ENCODE measurements around the gene CREB5. TPM values are rescaled to one million over a fixed set of nuclear protein-coding genes. Genes with fewer than 3 reads are reported as not detected.

Gene CREB5
- total RNA-seq, 6 donors from 2014 or later, result 8.3 to 34.6 (median 15.3) TPM

GRCh38 chr7:28544453-28545117 lies 132.3 kb downstream of the CREB5 start:
- no peaks in the 10 kb centered on the region for H3K36me3 ChIP-seq
- TF ChIP-seq POLR2AphosphoS5 (IDR thresholded peaks at IDR 0.05), result no peak
- no peak for TF ChIP-seq CTCF (IDR thresholded peaks at IDR 0.05)
- no peak for TF ChIP-seq EP300 (IDR thresholded peaks at IDR 0.05)
- TF ChIP-seq POLR2A (IDR thresholded peaks at IDR 0.05), result no peak
- H3K27ac ChIP-seq, result no peak overlapping the region
- WGBS, 2 donors, result 76 to 79% methylated on average over 3 of the region's 3 CpGs
- DNase-seq (no peak), ATAC-seq (ENCODE audit: low FRiP score in 2 of 2) (no peak)
- H3K9me3 ChIP-seq, result peaks cover 0 to 6% (median 6%) of the 10 kb centered on the region in 4 donors
- H3K4me1 ChIP-seq, result no peaks in the 10 kb centered on the region
- no peaks in the 10 kb centered on the region for H3K27me3 ChIP-seq
- no peak overlapping the region for H3K4me3 ChIP-seq

GRCh38 chr7:28546067-28546466 lies 133.7 kb downstream of the CREB5 start:
- H3K4me1 ChIP-seq, result no peaks in the 10 kb centered on the region
- ATAC-seq (ENCODE audit: low FRiP score in 2 of 2) (no peak), DNase-seq (no peak)
- no peak overlapping the region for H3K27ac ChIP-seq
- TF ChIP-seq CTCF (IDR thresholded peaks at IDR 0.05), result no peak
- TF ChIP-seq POLR2A (IDR thresholded peaks at IDR 0.05), result no peak
- no peak for TF ChIP-seq EP300 (IDR thresholded peaks at IDR 0.05)
- no peak for TF ChIP-seq POLR2AphosphoS5 (IDR thresholded peaks at IDR 0.05)
- H3K27me3 ChIP-seq, result no peaks in the 10 kb centered on the region
- no peaks in the 10 kb centered on the region for H3K36me3 ChIP-seq
- peaks cover 0 to 6% (median 6%) of the 10 kb centered on the region in 4 donors for H3K9me3 ChIP-seq
- H3K4me3 ChIP-seq, result no peak overlapping the region

GRCh38 chr7:28547115-28547514 lies 134.8 kb downstream of the CREB5 start:
- Histone ChIP-seq H3K27ac (no peak overlapping the region), H3K9me3 (peaks cover 0 to 6% (median 6%) of the 10 kb centered on the region in 4 donors), H3K27me3 (no peaks in the 10 kb centered on the region), H3K4me3 (no peak overlapping the region), H3K4me1 (peaks cover 0 to 4% (median 0%) of the 10 kb centered on the region in 4 donors), H3K36me3 (no peaks in the 10 kb centered on the region)
- 94 to 97% methylated on average over 3 of the region's 3 CpGs for WGBS, 2 donors
- ATAC-seq (ENCODE audit: low FRiP score in 2 of 2) (no peak), DNase-seq (no peak)
- TF ChIP-seq CTCF (IDR thresholded peaks at IDR 0.05), result no peak
- no peak for TF ChIP-seq POLR2AphosphoS5 (IDR thresholded peaks at IDR 0.05)
- no peak for TF ChIP-seq POLR2A (IDR thresholded peaks at IDR 0.05)
- TF ChIP-seq EP300 (IDR thresholded peaks at IDR 0.05), result no peak

DNA sequence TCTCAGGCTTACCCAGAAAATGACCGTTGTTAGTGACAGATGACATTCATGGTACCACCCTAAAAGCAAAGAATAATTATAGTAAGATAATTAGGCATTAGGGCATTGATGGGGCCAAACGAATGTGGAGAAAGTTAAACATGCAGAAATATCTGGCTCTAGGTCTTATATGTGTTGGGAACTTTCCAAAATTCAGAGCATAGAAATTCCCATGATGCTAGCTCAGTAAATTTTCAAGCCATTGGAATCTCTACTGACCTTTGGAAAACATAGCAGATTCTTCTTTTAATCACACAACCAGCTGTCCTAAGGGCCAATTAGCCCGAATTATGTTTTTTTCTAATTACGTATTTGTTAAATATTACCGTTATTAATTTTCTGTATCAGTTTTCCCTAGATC lies 136.1 kb downstream of the CREB5 start:
- H3K36me3 ChIP-seq, result no peaks in the 10 kb centered on the region
- H3K9me3 ChIP-seq, result peaks cover 0 to 6% (median 6%) of the 10 kb centered on the region in 4 donors
- TF ChIP-seq POLR2A (IDR thresholded peaks at IDR 0.05), result no peak
- no peak overlapping the region for H3K4me3 ChIP-seq
- H3K27ac ChIP-seq, result no peak overlapping the region
- ATAC-seq (ENCODE audit: low FRiP score in 2 of 2) (no peak), DNase-seq (no peak)
- H3K27me3 ChIP-seq, result no peaks in the 10 kb centered on the region
- H3K4me1 ChIP-seq, result peaks cover 0 to 4% (median 3%) of the 10 kb centered on the region in 4 donors
- whole genome bisulfite sequencing, 2 donors, result 79 to 84% methylated on average over 5 of the region's 5 CpGs

DNA sequence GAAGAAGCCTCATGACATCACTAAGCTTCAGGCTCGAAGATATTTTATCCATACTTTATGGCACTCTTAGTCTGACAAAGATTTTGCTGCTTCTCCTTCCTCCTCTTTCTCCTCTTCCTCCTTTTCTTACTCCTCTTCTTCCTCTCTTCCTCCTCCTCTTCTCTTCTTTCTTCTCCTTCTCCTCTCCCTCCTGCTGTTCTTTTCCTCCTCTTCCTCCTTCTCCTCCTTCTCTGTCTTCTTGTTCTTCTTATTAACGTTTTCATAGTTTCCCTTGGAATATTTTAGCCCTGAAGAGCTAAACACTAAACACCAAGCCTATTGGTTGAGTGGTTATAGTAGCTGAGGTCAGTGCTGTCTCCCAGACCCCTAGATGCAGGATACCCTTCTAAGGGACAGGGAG lies 137.7 kb downstream of the CREB5 start:
- Histone ChIP-seq H3K4me3 (no peak overlapping the region), H3K27me3 (no peaks in the 10 kb centered on the region), H3K27ac (no peak overlapping the region), H3K36me3 (no peaks in the 10 kb centered on the region), H3K4me1 (peaks cover 0 to 7% (median 4%) of the 10 kb centered on the region in 4 donors), H3K9me3 (peaks cover 0 to 6% (median 6%) of the 10 kb centered on the region in 4 donors)
- TF ChIP-seq CTCF (IDR thresholded peaks at IDR 0.05) (no peak), EP300 (IDR thresholded peaks at IDR 0.05) (no peak), POLR2AphosphoS5 (IDR thresholded peaks at IDR 0.05) (no peak), POLR2A (IDR thresholded peaks at IDR 0.05) (no peak)
- no peak for ATAC-seq (ENCODE audit: low FRiP score in 2 of 2)
- no peak for DNase-seq
- WGBS, 2 donors, result 83 to 94% methylated on average over 2 of the region's 2 CpGs
